OCI-LY3 (cell line): ENCODE measurements around the gene NTSR2.

Experiments used
- EZH2phosphoT487 ChIP-seq: fragments of 200-600 bp; shearing (Covaris generic); IDR thresholded peaks from 2 replicates; pipeline ENCODE4 v1.6.1; 2018; ENCODE audit warnings: antibody characterized with exemption, mixed run types, low read depth
- TF ChIP-seq, protein P1 (sequence below): fragments of 200-600, 300-600 bp; sonication (generic); IDR thresholded peaks from 2 replicates; pipeline ENCODE4 v1.5.1; 2014; ENCODE audit warnings: antibody characterized with exemption, low read length, low read depth

DNA sequence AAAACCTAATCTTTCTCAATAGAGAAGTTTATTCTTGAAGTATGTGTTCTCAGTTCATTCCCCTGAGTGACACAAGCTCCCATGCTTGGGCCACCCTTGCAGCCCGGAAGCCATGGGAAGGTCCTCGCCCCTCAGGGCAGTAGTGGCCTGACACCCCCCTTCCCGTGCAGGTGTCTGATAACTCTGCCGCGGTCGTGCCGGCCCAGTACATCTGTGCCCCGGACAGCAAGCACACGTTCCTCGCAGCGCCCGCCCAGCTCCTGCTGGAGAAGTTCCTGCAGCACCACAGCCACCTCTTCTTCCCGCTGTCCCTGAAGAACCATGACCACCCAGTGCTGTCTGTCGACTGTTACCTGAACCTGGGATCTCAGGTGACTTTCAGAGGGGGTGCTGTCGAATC is 32.4 kb downstream of the NTSR2 start:
- TF ChIP-seq, protein P1, sequence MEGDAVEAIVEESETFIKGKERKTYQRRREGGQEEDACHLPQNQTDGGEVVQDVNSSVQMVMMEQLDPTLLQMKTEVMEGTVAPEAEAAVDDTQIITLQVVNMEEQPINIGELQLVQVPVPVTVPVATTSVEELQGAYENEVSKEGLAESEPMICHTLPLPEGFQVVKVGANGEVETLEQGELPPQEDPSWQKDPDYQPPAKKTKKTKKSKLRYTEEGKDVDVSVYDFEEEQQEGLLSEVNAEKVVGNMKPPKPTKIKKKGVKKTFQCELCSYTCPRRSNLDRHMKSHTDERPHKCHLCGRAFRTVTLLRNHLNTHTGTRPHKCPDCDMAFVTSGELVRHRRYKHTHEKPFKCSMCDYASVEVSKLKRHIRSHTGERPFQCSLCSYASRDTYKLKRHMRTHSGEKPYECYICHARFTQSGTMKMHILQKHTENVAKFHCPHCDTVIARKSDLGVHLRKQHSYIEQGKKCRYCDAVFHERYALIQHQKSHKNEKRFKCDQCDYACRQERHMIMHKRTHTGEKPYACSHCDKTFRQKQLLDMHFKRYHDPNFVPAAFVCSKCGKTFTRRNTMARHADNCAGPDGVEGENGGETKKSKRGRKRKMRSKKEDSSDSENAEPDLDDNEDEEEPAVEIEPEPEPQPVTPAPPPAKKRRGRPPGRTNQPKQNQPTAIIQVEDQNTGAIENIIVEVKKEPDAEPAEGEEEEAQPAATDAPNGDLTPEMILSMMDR: no peak
- TF ChIP-seq EZH2phosphoT487: no peak
